ENCODE measurements around the gene ZNF827. TPM values are rescaled to one million over a fixed set of nuclear protein-coding genes. Genes with fewer than 3 reads are reported as not detected.
A peak's percentile ranks its signal among the peaks of the same experiment; 100 is the strongest.

Gene ZNF827
- total RNA-seq, 1 experiment from 2014 or later: 19.1 TPM

- Histone ChIP-seq H3K27me3 (ENCODE audit: insufficient read depth, low read length) (no peaks in the 10 kb centered on the region), H4K20me1 (ENCODE audit: insufficient read depth) (no peaks in the 10 kb centered on the region), H3K79me2 (ENCODE audit: insufficient read depth, low read length) (no peaks in the 10 kb centered on the region), H3K4me2 (ENCODE audit: low read length) (0 out of 2 replicates have a peak overlapping the region, but pooled peaks have one; percentile 38), H3K36me3 (ENCODE audit: control insufficient read depth in 1 of 2, insufficient read depth in 2 of 2, low read length in 2 of 2) (no peaks in the 10 kb centered on the region), H2AFZ (ENCODE audit: low read depth, low read length, poor library complexity, severe bottlenecking) (no peak overlapping the region), H3K4me1 (ENCODE audit: control insufficient read depth in 1 of 2, insufficient read depth in 2 of 2, low read length in 2 of 2) (peaks cover 0 to 10% of the 10 kb centered on the region in 2 experiments; a peak in 2 of 4 replicates), H3K9me2 (ENCODE audit: insufficient read depth) (no peaks in the 10 kb centered on the region), H3K27ac (ENCODE audit: low read depth, low read length) (no peak overlapping the region), H3K9ac (ENCODE audit: low read length) (no peak overlapping the region), H3K4me3 (replicated peaks in 1 of 2; ENCODE audit: low read depth in 1 of 2, low read length in 2 of 2) (no peak overlapping the region), H3K9me3 (ENCODE audit: control insufficient read depth in 1 of 2, insufficient read depth in 1 of 2, low read depth in 1 of 2, low read length in 2 of 2) (no peaks in the 10 kb centered on the region)
- intact Hi-C loops (cut with micrococcal nuclease): no loop called here
- no TSS peak for BruUV-seq (replicated peaks)
- no peak for TF ChIP-seq POLR2AphosphoS5 (IDR thresholded peaks at IDR 0.05; ENCODE audit: low read depth, low read length)
- no peak for TF ChIP-seq CBX3 (IDR thresholded peaks at IDR 0.05; ENCODE audit: low read depth)
- TF ChIP-seq ELF1 (IDR thresholded peaks at IDR 0.05; ENCODE audit: borderline replicate concordance, low read depth): no peak
- no peak for TF ChIP-seq FOSL1 (IDR thresholded peaks at IDR 0.05; ENCODE audit: low read depth)
- no peak for TF ChIP-seq EZH2 (IDR thresholded peaks at IDR 0.05)
- TF ChIP-seq CEBPB (IDR thresholded peaks at IDR 0.05; ENCODE audit: low read depth): no peak
- no peak for TF ChIP-seq SIN3A (IDR thresholded peaks at IDR 0.05; ENCODE audit: low read depth)
- TF ChIP-seq ZBTB33 (IDR thresholded peaks at IDR 0.05; ENCODE audit: extremely low read depth, insufficient replicate concordance, low read length): no peak
- TF ChIP-seq REST (IDR thresholded peaks at IDR 0.05; ENCODE audit: low read depth): no peak
- no peak for TF ChIP-seq MAX (IDR thresholded peaks at IDR 0.05)
- TF ChIP-seq ATF3 (IDR thresholded peaks at IDR 0.05): no peak
- ATAC-seq (no peak), DNase-seq (ENCODE audit: low read depth, low spot score) (no peak)
- ChIA-PET CTCF (no interaction called here), POLR2A (no interaction called here), RAD21 (ENCODE audit: low non-redundant PET in 1 of 2, low total read pairs in 2 of 2, uncharacterized antibody in 2 of 2, unreplicated experiment in 2 of 2) (no interaction called here)
These were observed 229.3 kb downstream of the ZNF827 start for GRCh38 chr4:145709336-145709735.

Other genes with a start within 250 kb of the ZNF827 start
- gene LSM6, start 236.9 kb upstream of the ZNF827 start, total RNA-seq (2021; ENCODE audit: unreplicated experiment): 57.4 TPM

Measured in HCT116 (cell line).